ENCODE data around the gene DACH1. TPM values are rescaled to one million over a fixed set of nuclear protein-coding genes. Genes with fewer than 3 reads are reported as not detected.

DACH1 gene
- total and polyA plus RNA-seq, 12 donors, result 1.2 to 5.2 (median 2.6) TPM

- H3K27ac ChIP-seq, result no peak overlapping the region
- H3K4me1 ChIP-seq, result peaks cover 0 to 4% (median 0%) of the 10 kb centered on the region in 9 donors
- intact Hi-C loops (cut with DNase I), result loop anchor here in 2 of 10 donors (10.0 kb wide), 3 partner anchors 225 to 405 kb away; partner anchors contain the start of gene DACH1 (in 1 of the 2)
- H3K27me3 ChIP-seq, result no peaks in the 10 kb centered on the region
- no peaks in the 10 kb centered on the region for H3K9me3 ChIP-seq
- no peaks in the 10 kb centered on the region for H3K36me3 ChIP-seq
- WGBS, 2 donors, result 62 to 69% methylated on average over 1 of the region's 1 CpG
- no peak for TF ChIP-seq CTCF (IDR thresholded peaks at IDR 0.05)
- DNase-seq, result no peak
- no peak overlapping the region for H3K4me3 ChIP-seq
- ATAC-seq, result no peak
Measured at GRCh38 chr13:71469626-71470025, 397.4 kb downstream of the DACH1 start.

- DNase-seq, result peak in 1 of 2 donors; percentile 18
- Histone ChIP-seq H3K27ac (peak overlapping the region in 1 of 10 donors; percentile 30), H3K4me3 (no peak overlapping the region), H3K27me3 (no peaks in the 10 kb centered on the region), H3K9me3 (no peaks in the 10 kb centered on the region), H3K36me3 (no peaks in the 10 kb centered on the region), H3K4me1 (peaks cover 0 to 16% (median 7%) of the 10 kb centered on the region in 9 donors)
- ATAC-seq, result peak in 6 of 8 donors; percentile 43 to 78 (median 72)
- TF ChIP-seq CTCF (IDR thresholded peaks at IDR 0.05), result no peak
- WGBS, 2 donors, result 24 to 26% methylated on average over 1 of the region's 1 CpG
- intact Hi-C loops (cut with DNase I), result loop anchor here in 2 of 10 donors (10.0 kb wide), 3 partner anchors 220 to 410 kb away; partner anchors contain the start of gene DACH1 (in 1 of the 2)
Measured at GRCh38 chr13:71464686-71465085, 402.3 kb downstream of the DACH1 start.

GRCh38 chr13:71461892-71462291, 405.1 kb downstream of the DACH1 start:
- no peak for DNase-seq
- Histone ChIP-seq H3K27me3 (no peaks in the 10 kb centered on the region), H3K27ac (no peak overlapping the region), H3K36me3 (no peaks in the 10 kb centered on the region), H3K4me1 (peaks cover 0 to 16% (median 7%) of the 10 kb centered on the region in 9 donors), H3K9me3 (no peaks in the 10 kb centered on the region), H3K4me3 (no peak overlapping the region)
- WGBS, 2 donors, result 90 to 94% methylated on average over 1 of the region's 1 CpG
- no peak for TF ChIP-seq CTCF (IDR thresholded peaks at IDR 0.05)
- intact Hi-C loops (cut with DNase I), result loop anchor here in 2 of 10 donors (10.0 kb wide), 3 partner anchors 217 to 413 kb away; partner anchors contain the start of gene DACH1 (in 1 of the 2)
- ATAC-seq, result no peak

GRCh38 chr13:71460211-71460610, 406.8 kb downstream of the DACH1 start:
- no peaks in the 10 kb centered on the region for H3K9me3 ChIP-seq
- no peak for DNase-seq
- no peak overlapping the region for H3K4me3 ChIP-seq
- no peaks in the 10 kb centered on the region for H3K27me3 ChIP-seq
- 49 to 51% methylated on average over 3 of the region's 3 CpGs for WGBS, 2 donors
- no peaks in the 10 kb centered on the region for H3K36me3 ChIP-seq
- peak in 1 of 8 donors; percentile 38 for ATAC-seq
- H3K4me1 ChIP-seq, result peaks cover 0 to 16% (median 7%) of the 10 kb centered on the region in 9 donors
- no peak for TF ChIP-seq CTCF (IDR thresholded peaks at IDR 0.05)
- H3K27ac ChIP-seq, result no peak overlapping the region
- intact Hi-C loops (cut with DNase I), result loop anchor here in 2 of 10 donors (10.0 kb wide), 3 partner anchors 215 to 415 kb away; partner anchors contain the start of gene DACH1 (in 1 of the 2)

All from heart right ventricle (tissue), 16 donors.